ENCODE measurements around the gene TTC13. TPM values are rescaled to one million over a fixed set of nuclear protein-coding genes. Genes with fewer than 3 reads are reported as not detected.

The TTC13 gene
- total RNA-seq, 2 donors from 2014 or later = 3.9 to 5.5 TPM

- no peak for DNase-seq (ENCODE audit: low spot score)
- Histone ChIP-seq H3K4me3 (no peak overlapping the region), H3K9me3 (no peaks in the 10 kb centered on the region), H3K27ac (peak overlapping the region; percentile 93 to 95), H3K4me1 (peaks cover 0 to 99% of the 10 kb centered on the region in 2 donors), H3K36me3 (no peaks in the 10 kb centered on the region), H3K27me3 (no peaks in the 10 kb centered on the region)
- TF ChIP-seq CTCF (IDR thresholded peaks at IDR 0.05) = no peak
These were observed 116.6 kb downstream of the TTC13 start for GRCh38 chr1:230861970-230862595.

GRCh38 chr1:230861489-230861888 lies 117.2 kb downstream of the TTC13 start:
- no peaks in the 10 kb centered on the region for H3K9me3 ChIP-seq
- H3K4me3 ChIP-seq = no peak overlapping the region
- peak in 1 of 2 donors; percentile 41 for TF ChIP-seq CTCF (IDR thresholded peaks at IDR 0.05)
- peak overlapping the region; percentile 93 to 95 for H3K27ac ChIP-seq
- no peaks in the 10 kb centered on the region for H3K27me3 ChIP-seq
- no peaks in the 10 kb centered on the region for H3K36me3 ChIP-seq
- no peak for DNase-seq (ENCODE audit: low spot score)
- peaks cover 0 to 98% of the 10 kb centered on the region in 2 donors for H3K4me1 ChIP-seq

- no peak for TF ChIP-seq CTCF (IDR thresholded peaks at IDR 0.05)
- H3K9me3 ChIP-seq = no peaks in the 10 kb centered on the region
- no peak overlapping the region for H3K4me3 ChIP-seq
- peak overlapping the region; percentile 93 to 95 for H3K27ac ChIP-seq
- peaks cover 0 to 98% of the 10 kb centered on the region in 2 donors for H3K4me1 ChIP-seq
- H3K27me3 ChIP-seq = no peaks in the 10 kb centered on the region
- no peaks in the 10 kb centered on the region for H3K36me3 ChIP-seq
- DNase-seq (ENCODE audit: low spot score) = no peak
These were observed 117.9 kb downstream of the TTC13 start for GRCh38 chr1:230860617-230861384.

- DNase-seq (ENCODE audit: low spot score) = no peak
These were observed 119.5 kb downstream of the TTC13 start for GRCh38 chr1:230858918-230859729.

More at GRCh38 chr1:230858918-230859729, 119.5 kb downstream of the TTC13 start:
- peaks cover 0 to 92% of the 10 kb centered on the region in 2 donors for H3K4me1 ChIP-seq
- H3K27me3 ChIP-seq = no peaks in the 10 kb centered on the region
- no peak for TF ChIP-seq CTCF (IDR thresholded peaks at IDR 0.05)
- H3K27ac ChIP-seq = peak overlapping the region; percentile 55 to 95
- no peak overlapping the region for H3K4me3 ChIP-seq
- no peaks in the 10 kb centered on the region for H3K9me3 ChIP-seq
- H3K36me3 ChIP-seq = peaks cover 12% of the 10 kb centered on the region
